ENCODE results near the gene FPR3. TPM values are rescaled to one million over a fixed set of nuclear protein-coding genes. Genes with fewer than 3 reads are reported as not detected.

Gene FPR3
- total RNA-seq, 1 experiment from 2014 or later: not detected

DNA sequence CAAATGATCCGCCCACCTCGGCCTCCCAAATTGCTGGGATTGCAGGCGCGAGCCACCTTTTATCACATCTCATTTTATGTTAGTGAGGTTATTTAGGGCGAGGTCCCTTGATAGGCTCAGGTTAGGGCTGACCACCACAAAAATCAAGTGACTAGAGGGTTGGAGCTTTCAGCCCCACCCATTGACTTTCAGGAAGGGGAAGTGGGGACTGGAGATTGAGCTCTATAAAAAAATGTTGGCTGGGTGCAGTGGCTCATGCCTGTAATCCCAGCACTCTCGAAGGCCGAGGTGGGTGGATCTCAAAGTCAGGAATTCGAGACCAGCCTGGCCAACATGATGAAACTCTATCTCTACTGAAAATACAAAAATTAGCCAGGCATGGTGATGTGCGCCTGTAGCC lies 20.1 kb downstream of the FPR3 start:
- Mint-ChIP-seq H3K4me3 (ENCODE audit: unreplicated experiment) (no peak overlapping the region), H3K9me3 (ENCODE audit: unreplicated experiment) (peaks cover 33% of the 10 kb centered on the region), H3K27ac (ENCODE audit: unreplicated experiment) (no peak overlapping the region), H3K4me1 (ENCODE audit: low read depth, unreplicated experiment) (no peaks in the 10 kb centered on the region), H3K27me3 (ENCODE audit: insufficient read depth, unreplicated experiment) (no peaks in the 10 kb centered on the region), H3K36me3 (ENCODE audit: insufficient read depth, unreplicated experiment) (no peaks in the 10 kb centered on the region)
- Histone ChIP-seq H3K9me3 (peaks cover 14% of the 10 kb centered on the region; the same call in 1 of the 2 replicates), H3K4me1 (no peaks in the 10 kb centered on the region), H3K27me3 (replicated peaks; ENCODE audit: control insufficient read depth, insufficient read depth, low read length) (no peaks in the 10 kb centered on the region), H3K36me3 (ENCODE audit: control insufficient read depth, insufficient read depth, low read length) (no peaks in the 10 kb centered on the region), H3K4me3 (ENCODE audit: low read depth, low read length) (no peak overlapping the region)
- intact Hi-C loops (cut with micrococcal nuclease; ENCODE audit: unreplicated experiment): no loop called here
- POLR2A ChIA-PET: no interaction called here
- CTCF ChIA-PET: no interaction called here
- TF ChIP-seq, protein P1, sequence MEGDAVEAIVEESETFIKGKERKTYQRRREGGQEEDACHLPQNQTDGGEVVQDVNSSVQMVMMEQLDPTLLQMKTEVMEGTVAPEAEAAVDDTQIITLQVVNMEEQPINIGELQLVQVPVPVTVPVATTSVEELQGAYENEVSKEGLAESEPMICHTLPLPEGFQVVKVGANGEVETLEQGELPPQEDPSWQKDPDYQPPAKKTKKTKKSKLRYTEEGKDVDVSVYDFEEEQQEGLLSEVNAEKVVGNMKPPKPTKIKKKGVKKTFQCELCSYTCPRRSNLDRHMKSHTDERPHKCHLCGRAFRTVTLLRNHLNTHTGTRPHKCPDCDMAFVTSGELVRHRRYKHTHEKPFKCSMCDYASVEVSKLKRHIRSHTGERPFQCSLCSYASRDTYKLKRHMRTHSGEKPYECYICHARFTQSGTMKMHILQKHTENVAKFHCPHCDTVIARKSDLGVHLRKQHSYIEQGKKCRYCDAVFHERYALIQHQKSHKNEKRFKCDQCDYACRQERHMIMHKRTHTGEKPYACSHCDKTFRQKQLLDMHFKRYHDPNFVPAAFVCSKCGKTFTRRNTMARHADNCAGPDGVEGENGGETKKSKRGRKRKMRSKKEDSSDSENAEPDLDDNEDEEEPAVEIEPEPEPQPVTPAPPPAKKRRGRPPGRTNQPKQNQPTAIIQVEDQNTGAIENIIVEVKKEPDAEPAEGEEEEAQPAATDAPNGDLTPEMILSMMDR (IDR thresholded peaks at IDR 0.05; ENCODE audit: insufficient read depth in 1 of 2, low read depth in 1 of 2, low read length in 1 of 2, severe bottlenecking in 1 of 2, unreplicated experiment in 1 of 2): no peak
- no peak for DNase-seq
- BruUV-seq (replicated peaks): no TSS peak

DNA sequence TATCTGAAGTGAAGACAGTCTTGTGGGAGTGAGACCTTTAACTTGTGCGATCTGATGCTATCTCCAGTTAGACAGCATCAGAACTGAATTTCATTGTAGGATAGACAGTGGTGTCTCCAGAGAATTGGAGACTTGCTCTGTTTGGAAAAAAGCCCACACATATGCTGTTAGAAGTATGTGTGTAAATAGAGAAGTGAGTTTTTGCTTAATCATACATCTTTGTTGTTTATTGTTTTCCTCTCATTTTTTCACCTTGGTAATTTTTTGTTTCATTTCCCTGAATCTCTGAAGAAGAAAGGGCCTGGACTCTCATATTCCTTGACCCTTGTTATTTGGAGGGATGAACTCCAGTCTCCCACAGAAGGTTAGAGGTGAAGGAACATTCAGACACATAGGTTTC lies 21.8 kb downstream of the FPR3 start:
- Mint-ChIP-seq H3K36me3 (ENCODE audit: insufficient read depth, unreplicated experiment) (no peaks in the 10 kb centered on the region), H3K4me3 (ENCODE audit: unreplicated experiment) (no peak overlapping the region), H3K4me1 (ENCODE audit: low read depth, unreplicated experiment) (no peaks in the 10 kb centered on the region), H3K27ac (ENCODE audit: unreplicated experiment) (no peak overlapping the region), H3K9me3 (ENCODE audit: unreplicated experiment) (peaks cover 50% of the 10 kb centered on the region), H3K27me3 (ENCODE audit: insufficient read depth, unreplicated experiment) (no peaks in the 10 kb centered on the region)
- BruUV-seq (replicated peaks): no TSS peak
- no peaks in the 10 kb centered on the region for H3K4me1 ChIP-seq
- intact Hi-C loops (cut with micrococcal nuclease; ENCODE audit: unreplicated experiment): no loop called here
- no peaks in the 10 kb centered on the region for H3K27me3 ChIP-seq (replicated peaks; ENCODE audit: control insufficient read depth, insufficient read depth, low read length)
- CTCF ChIA-PET: no interaction called here
- TF ChIP-seq, protein P1 (IDR thresholded peaks at IDR 0.05; ENCODE audit: insufficient read depth in 1 of 2, low read depth in 1 of 2, low read length in 1 of 2, severe bottlenecking in 1 of 2, unreplicated experiment in 1 of 2): no peak
- no peaks in the 10 kb centered on the region for H3K36me3 ChIP-seq (ENCODE audit: control insufficient read depth, insufficient read depth, low read length)
- peaks cover 14% of the 10 kb centered on the region; the same call in 1 of the 2 replicates for H3K9me3 ChIP-seq
- DNase-seq: no peak
- POLR2A ChIA-PET: no interaction called here
- H3K4me3 ChIP-seq (ENCODE audit: low read depth, low read length): no peak overlapping the region

DNA sequence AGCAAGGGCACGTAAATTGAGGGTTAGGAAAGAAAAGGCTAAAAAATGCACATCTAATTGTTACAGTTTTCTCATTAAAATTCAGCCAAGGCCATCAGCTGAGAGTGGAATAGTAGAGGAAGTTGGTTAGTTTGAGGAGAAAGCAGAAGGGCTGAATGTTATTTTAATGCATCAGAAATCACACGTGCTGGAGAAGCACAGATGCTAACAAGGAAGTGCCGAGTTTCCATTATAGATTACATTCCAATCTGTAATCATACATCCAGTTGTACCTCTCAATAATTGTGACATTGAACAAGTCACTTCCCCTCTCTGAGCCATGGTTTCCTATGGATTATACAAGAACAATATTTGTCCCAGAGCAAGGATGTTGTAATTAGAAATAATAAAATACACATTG lies 25.1 kb downstream of the FPR3 start:
- CTCF ChIA-PET: no interaction called here

More for the DNA sequence above, 25.1 kb downstream of the FPR3 start:
- no peak overlapping the region for H3K4me3 Mint-ChIP-seq (ENCODE audit: unreplicated experiment)
- no peaks in the 10 kb centered on the region for H3K27me3 Mint-ChIP-seq (ENCODE audit: insufficient read depth, unreplicated experiment)
- no peak overlapping the region for H3K27ac Mint-ChIP-seq (ENCODE audit: unreplicated experiment)
- H3K9me3 Mint-ChIP-seq (ENCODE audit: unreplicated experiment): peaks cover 61% of the 10 kb centered on the region
- Histone ChIP-seq H3K4me1 (no peaks in the 10 kb centered on the region), H3K36me3 (ENCODE audit: control insufficient read depth, insufficient read depth, low read length) (no peaks in the 10 kb centered on the region), H3K9me3 (no peaks in the 10 kb centered on the region; the same call in 1 of the 2 replicates), H3K4me3 (ENCODE audit: low read depth, low read length) (no peak overlapping the region), H3K27me3 (replicated peaks; ENCODE audit: control insufficient read depth, insufficient read depth, low read length) (no peaks in the 10 kb centered on the region)
- BruUV-seq (replicated peaks): no TSS peak
- H3K36me3 Mint-ChIP-seq (ENCODE audit: insufficient read depth, unreplicated experiment): no peaks in the 10 kb centered on the region
- intact Hi-C loops (cut with micrococcal nuclease; ENCODE audit: unreplicated experiment): no loop called here
- no peaks in the 10 kb centered on the region for H3K4me1 Mint-ChIP-seq (ENCODE audit: low read depth, unreplicated experiment)
- DNase-seq: no peak
- POLR2A ChIA-PET: no interaction called here
- TF ChIP-seq, protein P1 (IDR thresholded peaks at IDR 0.05; ENCODE audit: insufficient read depth in 1 of 2, low read depth in 1 of 2, low read length in 1 of 2, severe bottlenecking in 1 of 2, unreplicated experiment in 1 of 2): no peak
